ENCODE measurements around the gene SDHAF1.
A peak's percentile ranks its signal among the peaks of the same experiment; 100 is the strongest.

SDHAF1 gene

DNA sequence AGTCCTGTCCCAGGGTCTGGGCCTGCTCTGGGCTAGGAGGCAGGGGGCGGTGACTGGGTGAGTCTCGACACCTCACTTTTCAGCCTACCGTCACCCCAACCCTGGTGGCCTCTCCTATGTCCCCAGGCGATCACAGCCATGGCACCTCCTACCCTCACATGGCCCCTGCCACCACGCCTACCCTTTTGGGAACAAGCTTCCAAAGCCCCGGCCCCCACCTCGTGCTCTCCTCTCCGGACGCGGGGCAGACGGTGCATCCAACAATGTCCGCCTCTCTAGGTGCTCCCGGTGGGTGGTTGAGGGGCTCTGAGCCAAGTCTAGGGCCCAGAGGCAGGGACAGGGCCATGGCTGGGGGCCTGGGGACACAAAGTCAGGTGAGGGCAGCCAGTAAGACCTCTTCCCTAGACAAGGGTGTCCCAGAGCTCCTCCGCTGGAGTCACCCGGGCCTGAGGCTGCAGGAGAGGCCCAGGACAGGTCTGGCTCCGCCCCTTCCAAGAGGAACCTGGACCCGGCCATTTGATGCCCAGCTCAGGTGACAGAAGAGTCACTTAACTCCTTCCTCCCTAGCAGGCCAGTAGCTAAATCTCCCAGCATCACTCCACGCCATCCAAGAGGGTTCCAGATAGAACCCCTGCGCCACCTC, 13.5 kb downstream of the SDHAF1 start, which contains the start of gene SYNE4:
Gene SYNE4 (minus strand): TSS at position 478 of the 643 bp plus-strand sequence. CDS start 132 bp downstream, at position 346.
- TF ChIP-seq, protein P1, sequence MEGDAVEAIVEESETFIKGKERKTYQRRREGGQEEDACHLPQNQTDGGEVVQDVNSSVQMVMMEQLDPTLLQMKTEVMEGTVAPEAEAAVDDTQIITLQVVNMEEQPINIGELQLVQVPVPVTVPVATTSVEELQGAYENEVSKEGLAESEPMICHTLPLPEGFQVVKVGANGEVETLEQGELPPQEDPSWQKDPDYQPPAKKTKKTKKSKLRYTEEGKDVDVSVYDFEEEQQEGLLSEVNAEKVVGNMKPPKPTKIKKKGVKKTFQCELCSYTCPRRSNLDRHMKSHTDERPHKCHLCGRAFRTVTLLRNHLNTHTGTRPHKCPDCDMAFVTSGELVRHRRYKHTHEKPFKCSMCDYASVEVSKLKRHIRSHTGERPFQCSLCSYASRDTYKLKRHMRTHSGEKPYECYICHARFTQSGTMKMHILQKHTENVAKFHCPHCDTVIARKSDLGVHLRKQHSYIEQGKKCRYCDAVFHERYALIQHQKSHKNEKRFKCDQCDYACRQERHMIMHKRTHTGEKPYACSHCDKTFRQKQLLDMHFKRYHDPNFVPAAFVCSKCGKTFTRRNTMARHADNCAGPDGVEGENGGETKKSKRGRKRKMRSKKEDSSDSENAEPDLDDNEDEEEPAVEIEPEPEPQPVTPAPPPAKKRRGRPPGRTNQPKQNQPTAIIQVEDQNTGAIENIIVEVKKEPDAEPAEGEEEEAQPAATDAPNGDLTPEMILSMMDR (IDR thresholded peaks at IDR 0.05) = no peak
- DNase-seq (ENCODE audit: low spot score) = no peak
- Histone ChIP-seq H3K27ac (peak within 1 kb of the TSS; percentile 29 to 83), H3K4me3 (peak within 1 kb of the TSS; percentile 67)

DNA sequence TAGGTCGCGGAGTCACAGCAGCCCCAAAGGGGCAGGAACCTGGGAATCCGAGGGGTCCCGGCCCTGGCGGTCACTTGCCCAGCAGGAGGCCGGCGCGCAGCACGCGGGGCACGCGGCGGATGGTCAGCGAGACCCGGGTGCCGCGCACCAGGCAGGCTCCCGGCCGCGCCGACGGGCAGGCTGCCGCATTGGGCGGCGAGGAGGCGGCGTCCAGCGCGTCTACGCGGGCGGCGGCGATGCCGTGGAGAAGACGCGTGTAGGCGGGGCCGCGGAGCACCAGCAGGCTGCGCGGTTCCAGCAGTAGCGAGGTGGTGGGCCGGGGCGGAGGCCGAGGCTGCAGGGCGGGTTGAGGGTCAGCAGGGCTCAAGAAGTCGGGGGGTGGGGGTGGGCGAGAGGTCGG, 14.2 kb downstream of the SDHAF1 start:
- Histone ChIP-seq H3K27ac (peak overlapping the region; percentile 29 to 83), H3K4me3 (peak overlapping the region; percentile 67)
- TF ChIP-seq, protein P1 (IDR thresholded peaks at IDR 0.05) = no peak
- DNase-seq (ENCODE audit: low spot score) = no peak

GRCh38 chr19:36009633-36010379, 14.8 kb downstream of the SDHAF1 start:
- no peak for DNase-seq (ENCODE audit: low spot score)
- H3K27ac ChIP-seq = peak overlapping the region; percentile 29 to 83
- H3K4me3 ChIP-seq = peak overlapping the region; percentile 67
- TF ChIP-seq, protein P1 (IDR thresholded peaks at IDR 0.05) = no peak

DNA sequence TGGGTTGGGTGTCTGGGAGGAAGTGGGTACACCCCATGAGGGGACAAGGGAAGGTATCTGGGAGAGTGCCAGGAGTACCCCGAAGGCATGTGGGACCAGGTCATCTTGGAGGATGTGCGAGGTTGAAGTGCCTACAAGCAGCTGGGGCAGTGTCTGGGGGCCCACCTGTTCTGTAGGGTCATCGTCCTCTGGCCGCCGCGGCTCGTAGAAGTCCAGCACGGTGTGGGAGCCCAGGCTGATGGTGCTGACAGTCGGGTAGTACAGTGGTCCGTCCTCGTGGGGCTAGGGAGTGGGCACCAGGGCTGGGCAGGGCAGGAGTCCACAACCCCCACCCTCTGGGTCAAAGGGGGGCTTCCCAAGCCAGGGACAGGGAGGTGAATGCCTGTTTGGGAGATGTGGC, 15.4 kb downstream of the SDHAF1 start:
- no peak overlapping the region for H3K4me3 ChIP-seq
- TF ChIP-seq, protein P1 (IDR thresholded peaks at IDR 0.05) = no peak
- no peak for DNase-seq (ENCODE audit: low spot score)
- no peak overlapping the region for H3K27ac ChIP-seq

DNA sequence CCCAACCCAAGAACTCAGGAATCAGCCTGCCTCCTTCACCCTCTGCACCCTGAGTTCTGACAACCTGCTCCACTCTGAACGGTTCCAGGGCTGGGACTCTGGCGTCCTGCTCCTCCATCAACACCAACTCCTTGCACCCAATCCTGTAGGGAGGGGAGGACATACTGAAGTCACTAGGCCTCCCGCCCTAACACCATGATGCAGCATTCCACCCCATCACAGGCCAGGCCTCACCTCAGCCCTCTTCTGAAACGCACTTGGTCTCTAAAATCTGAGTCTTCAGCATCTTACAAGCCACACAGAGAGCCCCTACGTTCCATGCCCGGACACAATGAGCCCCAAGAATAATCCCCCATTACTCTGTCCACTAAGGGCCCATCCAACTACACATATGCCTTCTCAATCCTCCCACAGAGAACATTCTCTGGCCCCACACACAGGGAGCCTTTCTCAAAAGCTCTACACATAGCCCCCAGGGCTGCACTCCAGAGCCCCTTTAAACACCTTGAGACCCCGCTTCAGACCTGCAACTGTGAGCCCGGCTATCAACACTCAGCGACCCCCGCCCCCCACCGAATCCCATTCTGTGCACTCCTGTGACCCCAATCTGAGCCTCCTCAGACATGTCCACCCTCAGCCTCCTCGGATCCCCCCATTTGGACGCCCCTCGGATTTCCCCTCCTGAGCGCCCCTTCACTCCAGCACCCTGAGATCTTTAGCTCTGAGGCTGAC, 18.5 kb downstream of the SDHAF1 start:
- TF ChIP-seq, protein P1 (IDR thresholded peaks at IDR 0.05) = no peak
- H3K27ac ChIP-seq = peak overlapping the region; percentile 76 to 87
- DNase-seq (ENCODE audit: low spot score) = no peak
- peak overlapping the region; percentile 84 for H3K4me3 ChIP-seq

DNA sequence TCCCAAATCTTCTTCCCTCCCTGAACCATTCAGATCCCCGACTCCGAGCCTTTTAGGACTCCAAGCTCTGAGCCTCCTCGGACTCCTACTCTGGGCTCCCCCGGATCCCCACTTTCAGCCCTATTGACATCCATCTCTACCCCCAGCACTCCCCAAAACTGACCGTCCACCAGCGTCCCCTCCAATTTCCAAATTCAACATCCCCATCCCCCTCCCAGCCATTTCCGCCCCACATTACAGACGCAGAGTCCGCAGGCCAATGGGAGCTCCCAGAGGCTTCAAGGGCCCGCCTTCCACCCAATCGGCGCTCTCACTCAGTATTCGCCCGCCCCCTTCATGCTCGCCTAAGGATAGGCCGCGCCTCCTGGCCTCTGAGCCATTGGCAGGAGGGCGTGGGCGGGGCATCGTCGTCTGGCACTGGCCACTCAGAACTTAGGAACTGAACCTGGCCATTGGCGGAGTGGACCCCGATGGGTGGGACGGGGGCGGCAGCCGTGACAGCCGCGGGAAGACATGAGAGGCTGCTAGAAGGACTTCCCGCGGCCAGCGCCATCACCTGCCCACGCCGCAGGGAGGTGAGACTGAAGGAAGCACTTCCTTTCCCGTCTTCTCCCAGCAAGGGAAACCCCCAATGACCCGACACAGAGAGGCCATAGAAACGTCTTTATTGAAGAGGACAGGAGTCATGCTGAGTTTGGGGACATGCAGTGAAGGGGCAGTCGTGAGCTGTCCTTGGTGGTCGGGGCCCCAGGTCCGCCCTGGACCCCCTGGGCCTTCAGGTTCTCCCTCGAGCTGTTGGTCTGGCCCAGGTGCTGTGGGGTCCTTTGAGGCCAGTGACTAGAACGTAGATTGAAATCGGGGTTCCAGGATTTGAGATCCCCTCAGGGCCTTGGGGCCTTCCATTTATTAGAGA, 19.3 kb downstream of the SDHAF1 start, which contains the start of gene ALKBH6:
Gene ALKBH6 (minus strand): TSS at position 202 of the 913 bp plus-strand sequence. CDS start 816 bp downstream, outside the sequence.
- peak; percentile 99 for DNase-seq (ENCODE audit: low spot score)
- TF ChIP-seq, protein P1 (IDR thresholded peaks at IDR 0.05) = no peak
- Histone ChIP-seq H3K27ac (peak within 1 kb of the TSS; percentile 76 to 87), H3K4me3 (peak within 1 kb of the TSS; percentile 84)

Measured in coronary artery (tissue), 2 donors.